Measurements from ENCODE around the gene RADIL.

The RADIL gene

DNA sequence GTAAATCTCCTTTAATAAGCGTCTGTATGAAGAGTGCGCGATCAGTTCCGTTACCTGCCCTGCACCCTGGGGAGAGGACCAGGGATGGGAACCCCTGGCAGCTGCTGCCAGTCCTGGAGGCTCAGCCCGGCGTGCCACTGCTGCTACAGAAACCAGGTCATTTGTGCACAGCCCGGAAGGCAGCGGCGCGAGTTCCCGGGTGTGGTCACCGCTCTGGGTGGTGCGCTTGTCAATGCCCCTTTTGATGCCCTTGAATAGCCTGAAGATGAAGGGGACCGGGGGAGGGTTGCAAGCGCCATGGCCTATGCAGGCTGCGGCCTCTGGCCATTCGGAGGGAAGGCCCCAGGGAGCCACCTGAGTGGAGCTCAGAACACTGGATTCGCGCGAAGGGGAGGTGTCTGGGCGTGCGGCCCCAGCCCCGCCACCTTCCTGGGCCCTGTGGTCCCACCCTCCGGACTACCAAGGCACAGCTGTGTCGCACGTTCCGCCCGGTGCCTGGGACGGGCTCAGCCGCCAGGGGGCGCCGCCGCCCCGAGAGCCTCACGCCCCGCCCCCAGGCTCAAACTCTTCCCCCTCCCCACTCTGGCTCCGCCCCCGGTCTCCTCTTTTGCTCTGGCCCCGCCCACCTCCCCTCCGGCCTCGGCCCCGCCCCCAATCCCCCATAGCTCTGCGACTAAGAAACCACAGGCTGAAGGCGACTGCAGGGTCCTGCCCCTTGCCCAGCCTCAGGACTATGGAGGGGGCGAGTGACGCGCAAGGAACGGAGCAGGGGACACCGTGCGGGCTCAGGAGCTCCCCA is 91.6 kb downstream of the RADIL start:
- peak; percentile 76 for DNase-seq

DNA sequence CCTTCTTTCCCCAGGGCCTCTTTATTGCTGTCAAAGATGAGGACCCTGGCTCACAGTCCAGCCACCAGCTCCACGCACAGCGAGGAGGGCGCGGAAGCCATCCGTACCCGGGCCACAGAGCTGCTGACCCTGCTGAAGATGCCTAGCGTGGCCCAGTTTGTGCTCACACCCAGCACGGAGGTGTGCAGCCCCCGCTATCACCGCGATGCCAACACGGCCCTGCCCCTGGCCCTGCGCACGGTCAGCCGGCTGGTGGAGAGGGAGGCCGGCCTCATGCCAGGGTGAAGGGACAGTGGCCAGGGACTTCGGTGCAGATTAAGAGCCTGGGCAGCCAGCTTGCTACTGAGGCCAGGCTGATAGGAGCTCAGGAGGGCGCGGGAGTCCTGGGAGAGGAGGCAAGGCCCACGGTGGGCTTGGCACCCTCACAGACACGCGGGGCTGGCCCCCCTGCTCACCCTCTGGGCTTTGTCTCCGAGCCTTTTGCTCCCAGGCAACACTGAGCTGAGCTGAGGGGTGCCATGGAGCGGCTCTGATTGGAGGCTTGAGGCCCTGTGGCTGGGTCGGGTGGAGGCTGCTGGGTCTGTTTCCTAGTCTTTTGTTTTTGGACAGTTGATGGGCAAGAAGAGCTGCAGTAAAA is 92.3 kb downstream of the RADIL start:
- no peak for DNase-seq

GRCh38 chr7:4790516-4790991 is 93.0 kb downstream of the RADIL start:
- DNase-seq, result no peak

DNA sequence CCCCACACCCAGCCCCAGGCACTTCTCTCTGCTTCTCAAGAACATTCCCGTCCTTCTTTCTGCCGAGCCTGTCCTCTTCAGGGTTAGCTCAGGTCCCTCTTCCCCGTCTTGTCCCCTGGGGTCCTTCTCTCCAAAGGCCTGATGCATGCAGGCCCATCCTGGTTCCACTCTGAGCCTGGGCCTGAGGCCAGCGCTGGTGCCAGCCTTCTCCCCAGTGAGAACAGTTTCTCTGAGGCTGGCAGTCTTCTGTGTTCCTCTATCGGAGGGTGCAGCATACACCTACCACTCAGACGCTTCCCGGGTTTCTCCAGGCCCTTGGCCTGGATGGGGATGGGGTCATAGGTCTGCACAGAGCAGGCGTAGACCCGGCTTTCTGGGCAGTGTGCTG is 93.4 kb downstream of the RADIL start:
- no peak for DNase-seq

GRCh38 chr7:4789194-4790077 is 94.1 kb downstream of the RADIL start:
- DNase-seq, result no peak

- DNase-seq, result no peak
Measured at GRCh38 chr7:4788627-4789189, 94.8 kb downstream of the RADIL start.

DNA sequence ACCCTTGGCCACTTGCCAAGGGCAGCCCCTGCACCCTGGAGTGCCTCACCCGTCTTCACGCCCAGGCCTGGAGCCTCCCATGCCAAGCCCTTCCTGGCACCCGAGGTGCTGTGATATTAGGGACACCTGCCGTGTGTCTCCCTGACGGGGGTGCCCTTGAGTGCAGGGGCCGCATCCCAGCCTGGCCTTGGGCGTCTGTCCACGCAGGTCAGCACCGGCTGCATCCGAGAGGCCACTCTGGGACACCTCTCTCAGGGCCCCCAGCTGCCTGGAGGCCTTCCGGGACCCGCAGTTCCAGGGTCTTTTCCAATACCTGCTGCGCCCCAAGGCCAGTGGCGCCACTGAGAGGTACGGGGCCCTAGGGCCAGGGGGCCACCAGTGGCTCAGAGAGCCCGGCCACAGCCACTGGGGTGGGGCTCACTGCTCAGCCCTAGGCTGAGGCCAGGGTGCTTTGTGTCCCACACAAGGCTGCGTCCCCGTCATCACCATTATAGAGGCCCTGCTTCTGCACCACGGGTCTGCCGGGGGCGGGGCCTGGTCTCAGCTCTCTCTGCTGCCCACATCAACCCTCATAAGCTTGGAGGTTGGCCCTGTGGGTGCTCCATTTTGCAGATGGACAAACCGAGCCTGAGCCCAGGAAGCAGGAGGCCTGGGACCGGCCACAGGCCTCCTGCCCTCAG is 95.4 kb downstream of the RADIL start:
- no peak for DNase-seq

GRCh38 chr7:4787541-4787940 is 96.0 kb downstream of the RADIL start:
- no peak for DNase-seq

DNA sequence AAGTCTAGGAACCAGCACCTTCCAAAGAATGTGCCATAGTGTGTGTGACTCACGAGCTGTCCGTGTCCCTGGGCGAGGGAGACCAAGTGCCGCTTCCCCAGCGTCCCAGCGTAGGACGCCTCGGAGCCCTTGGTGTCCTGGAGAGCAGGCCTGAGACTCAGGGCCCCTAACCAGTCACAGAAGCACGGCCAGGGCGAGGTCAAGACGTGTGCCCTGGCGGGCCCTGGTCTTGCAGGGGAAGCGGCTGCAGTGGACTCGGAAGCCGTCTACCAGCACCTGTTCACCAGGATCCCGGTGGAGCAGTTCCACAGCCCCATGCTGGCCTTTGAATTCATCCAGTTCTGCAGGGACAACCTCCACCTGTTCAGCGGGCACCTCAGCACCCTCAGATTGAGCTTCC is 97.5 kb downstream of the RADIL start:
- DNase-seq, result no peak

GRCh38 chr7:4785371-4785770 is 98.1 kb downstream of the RADIL start:
- no peak for DNase-seq

DNA sequence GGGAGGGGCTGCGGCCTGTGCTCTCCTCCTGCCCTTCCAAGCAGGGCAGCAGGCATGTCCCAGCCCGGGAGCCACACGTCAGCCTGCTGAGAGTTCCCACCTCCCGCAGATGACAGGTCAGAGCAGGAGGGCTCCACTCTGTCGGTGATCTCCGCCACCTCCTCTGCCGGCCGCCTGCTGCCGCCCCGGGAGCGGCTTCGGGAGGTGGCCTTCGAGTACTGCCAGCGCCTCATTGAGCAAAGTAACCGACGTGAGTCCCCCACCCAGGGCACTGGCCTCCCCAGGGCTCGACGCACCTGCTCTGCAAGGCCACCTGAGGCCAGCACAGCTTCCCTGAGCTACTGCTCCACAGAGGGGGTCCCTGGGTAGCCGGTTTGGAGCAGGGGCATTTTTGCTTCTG is 98.7 kb downstream of the RADIL start:
- no peak for DNase-seq

DNA sequence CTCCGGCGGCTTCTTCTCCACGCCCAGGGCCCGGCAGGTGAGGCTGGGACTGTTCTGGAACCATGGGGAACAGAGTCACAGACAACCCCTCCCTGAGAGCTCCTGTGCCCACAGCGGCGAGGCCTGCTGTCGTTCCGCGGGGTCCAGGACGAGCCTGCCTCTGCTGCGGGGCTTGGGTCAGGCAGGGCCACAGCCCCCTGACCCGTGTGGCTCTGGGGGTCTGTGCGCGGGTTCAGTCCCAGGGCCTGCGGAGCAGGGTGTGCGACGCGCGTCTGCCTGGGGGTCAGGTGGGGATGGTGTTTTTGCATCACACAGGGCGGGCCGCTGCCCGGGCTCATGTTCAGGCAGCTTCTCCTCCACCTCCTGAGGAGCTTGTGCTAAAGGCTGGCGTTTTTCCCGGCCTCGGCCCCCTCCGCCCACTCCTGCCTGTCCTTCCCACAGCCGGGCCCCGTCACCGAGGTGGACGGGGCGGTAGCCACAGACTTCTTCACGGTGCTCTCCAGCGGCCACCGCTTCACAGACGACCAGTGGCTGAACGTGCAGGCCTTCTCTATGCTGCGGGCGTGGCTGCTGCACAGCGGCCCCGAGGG is 99.7 kb downstream of the RADIL start:
- no peak for DNase-seq

DNA sequence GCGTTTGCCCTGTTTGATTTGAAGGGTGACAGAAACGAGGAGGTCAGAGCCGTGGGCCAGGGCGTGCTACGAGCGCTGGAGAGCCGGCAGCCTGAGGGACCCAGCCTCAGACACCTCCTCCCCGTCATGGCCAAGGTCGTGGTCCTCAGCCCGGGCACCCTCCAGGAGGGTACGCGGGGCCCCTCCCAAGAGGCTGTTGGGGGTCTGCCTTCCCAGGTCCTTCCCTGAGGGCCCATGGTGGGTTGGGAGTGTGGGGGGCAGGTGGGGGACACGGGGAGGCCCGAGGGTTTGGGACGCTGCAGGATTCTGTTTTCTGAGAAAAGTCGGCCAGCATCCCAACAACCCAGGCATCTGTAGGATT is 100.2 kb downstream of the RADIL start:
- no peak for DNase-seq

- no peak for DNase-seq
Measured at GRCh38 chr7:4782333-4783291, 100.9 kb downstream of the RADIL start.

DNA sequence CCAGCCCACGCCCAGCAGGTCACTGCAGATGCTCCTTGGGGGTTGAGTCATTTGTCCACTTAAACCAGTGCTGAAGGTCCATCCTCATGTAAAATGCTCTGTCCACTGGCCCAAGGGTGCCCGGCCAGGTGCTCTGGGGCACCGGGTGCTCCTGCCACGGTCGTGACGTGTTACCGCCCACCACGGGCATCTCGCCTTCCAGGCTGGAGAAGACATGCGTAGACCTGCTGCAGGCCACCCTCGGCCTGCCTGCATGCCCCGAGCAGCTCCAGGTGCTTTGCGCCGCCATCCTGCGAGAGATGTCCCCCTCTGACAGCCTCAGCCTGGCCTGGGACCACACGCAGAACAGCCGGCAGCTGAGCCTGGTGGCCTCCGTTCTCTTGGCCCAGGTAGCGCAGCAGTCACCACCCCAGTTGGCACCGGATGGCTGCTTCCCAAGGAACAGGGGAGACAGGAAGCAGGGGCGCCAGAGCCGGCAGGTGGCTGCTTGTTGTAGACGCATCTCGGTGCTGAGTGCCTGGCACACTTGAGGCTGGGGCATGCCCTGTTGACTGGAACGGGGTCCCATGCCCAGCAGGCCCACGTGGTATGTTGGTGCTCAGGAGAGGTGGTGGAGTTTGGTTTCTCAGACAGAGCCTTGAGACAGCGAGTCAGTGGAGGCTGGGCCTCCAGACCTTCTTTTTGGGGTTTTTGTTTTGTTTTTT is 102.0 kb downstream of the RADIL start:
- no peak for DNase-seq

- DNase-seq, result no peak
Measured at GRCh38 chr7:4779118-4779517, 104.4 kb downstream of the RADIL start.

DNA sequence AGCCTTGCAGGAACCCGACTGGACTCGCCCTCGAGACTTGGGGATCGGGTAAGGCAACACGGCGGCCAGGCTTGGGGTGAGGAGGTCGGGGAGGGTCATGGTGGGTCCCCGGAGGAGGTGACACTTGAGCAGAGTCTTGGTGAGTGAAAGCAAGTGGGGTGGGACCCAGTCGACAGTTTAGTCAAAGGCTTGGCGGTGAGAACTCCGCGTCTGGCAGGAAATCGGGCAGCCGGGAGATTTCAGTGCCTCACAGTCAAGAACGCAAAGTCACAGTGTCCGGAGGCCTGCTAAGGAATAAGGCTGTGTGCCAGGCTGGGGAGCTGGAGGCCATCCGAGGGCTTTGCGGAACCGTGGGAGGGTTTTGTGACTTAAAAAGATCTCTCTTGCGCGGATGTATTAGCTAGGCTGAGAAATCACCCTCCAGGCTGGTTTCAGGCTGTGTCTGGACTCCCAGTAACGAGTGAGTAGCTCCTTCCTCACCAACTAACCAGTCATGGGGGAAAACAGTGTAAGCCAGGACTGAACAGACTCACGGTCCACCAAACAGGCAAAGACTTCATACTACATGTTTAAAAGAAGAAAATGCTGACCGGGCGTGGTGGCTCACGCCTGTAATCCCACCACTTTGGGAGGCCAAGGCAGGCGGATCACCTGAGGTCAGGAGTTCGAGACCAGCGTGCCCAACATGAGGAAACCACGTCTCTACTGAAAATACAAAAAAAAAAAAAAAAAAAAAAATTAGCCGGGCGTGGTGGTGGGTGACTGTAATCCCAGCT is 107.5 kb downstream of the RADIL start:
- DNase-seq, result peak; percentile 64

- peak; percentile 96 for DNase-seq
Measured at GRCh38 chr7:4775250-4775847, 108.2 kb downstream of the RADIL start, which contains the start of gene AP5Z1. Gene AP5Z1, plus strand, starts transcription at chr7:4775623. Its CDS starts 93 bp downstream, at chr7:4775716.

GRCh38 chr7:4774658-4775249 is 108.8 kb downstream of the RADIL start:
- no peak for DNase-seq
